ENCODE data around the gene TBC1D22A. TPM values are rescaled to one million over a fixed set of nuclear protein-coding genes. Genes with fewer than 3 reads are reported as not detected.
"Not testable (repeated sequence)": the region's sequence is repeated elsewhere in the genome, so short reads cannot be mapped to it uniquely, and the experiment has no call there.

Gene TBC1D22A
- total RNA-seq, 1 donor from 2014 or later = 87.8 TPM

GRCh38 chr22:46815559-46815895, 53.1 kb downstream of the TBC1D22A start:
- TF ChIP-seq CTCF (IDR thresholded peaks at IDR 0.05) = no peak
- Histone ChIP-seq H3K4me1 (peaks cover 3 to 24% of the 10 kb centered on the region in 2 donors), H3K27ac (peak overlapping the region; percentile 43 to 72), H3K9me3 (no peaks in the 10 kb centered on the region), H3K27me3 (no peaks in the 10 kb centered on the region), H3K4me3 (no peak overlapping the region), H3K36me3 (no peaks in the 10 kb centered on the region)
- DNase-seq (ENCODE audit: low spot score in 2 of 2) = no peak
- intact Hi-C loops (cut with DNase I) = no loop called here

- H3K4me1 ChIP-seq = peaks cover 3 to 24% of the 10 kb centered on the region in 2 donors
- no peaks in the 10 kb centered on the region for H3K9me3 ChIP-seq
- TF ChIP-seq CTCF (IDR thresholded peaks at IDR 0.05) = no peak
- peak overlapping the region; percentile 43 to 72 for H3K27ac ChIP-seq
- no peaks in the 10 kb centered on the region for H3K27me3 ChIP-seq
- H3K36me3 ChIP-seq = no peaks in the 10 kb centered on the region
- no peak for DNase-seq (ENCODE audit: low spot score in 2 of 2)
- no peak overlapping the region for H3K4me3 ChIP-seq
- intact Hi-C loops (cut with DNase I) = no loop called here
Observed at GRCh38 chr22:46815896-46816731, 53.7 kb downstream of the TBC1D22A start.

GRCh38 chr22:46817390-46817789, 54.9 kb downstream of the TBC1D22A start:
- H3K36me3 ChIP-seq; H3K27ac ChIP-seq; H3K4me3 ChIP-seq; intact Hi-C loops (cut with DNase I); H3K27me3 ChIP-seq; H3K9me3 ChIP-seq; DNase-seq (ENCODE audit: low spot score in 2 of 2): not testable (repeated sequence)
- peaks cover 3 to 24% of the 10 kb centered on the region in 2 donors for H3K4me1 ChIP-seq

- no peak overlapping the region for H3K27ac ChIP-seq
- H3K9me3 ChIP-seq = no peaks in the 10 kb centered on the region
- H3K36me3 ChIP-seq = peaks cover 0 to 9% of the 10 kb centered on the region in 2 donors
- no peaks in the 10 kb centered on the region for H3K27me3 ChIP-seq
- intact Hi-C loops (cut with DNase I) = no loop called here
- no peak overlapping the region for H3K4me3 ChIP-seq
- H3K4me1 ChIP-seq = no peaks in the 10 kb centered on the region
- no peak for DNase-seq (ENCODE audit: low spot score in 2 of 2)
- TF ChIP-seq CTCF (IDR thresholded peaks at IDR 0.05) = no peak
Observed at GRCh38 chr22:46823248-46823647, 60.8 kb downstream of the TBC1D22A start.

GRCh38 chr22:46823654-46824053, 61.2 kb downstream of the TBC1D22A start:
- DNase-seq (ENCODE audit: low spot score in 2 of 2) = peak in 1 of 2 donors; percentile 52
- Histone ChIP-seq H3K4me3 (no peak overlapping the region), H3K36me3 (peaks cover 0 to 9% of the 10 kb centered on the region in 2 donors), H3K9me3 (no peaks in the 10 kb centered on the region), H3K27me3 (no peaks in the 10 kb centered on the region), H3K27ac (no peak overlapping the region), H3K4me1 (no peaks in the 10 kb centered on the region)
- intact Hi-C loops (cut with DNase I) = no loop called here
- no peak for TF ChIP-seq CTCF (IDR thresholded peaks at IDR 0.05)

GRCh38 chr22:46824344-46824909, 62.0 kb downstream of the TBC1D22A start:
- DNase-seq (ENCODE audit: low spot score in 2 of 2) = peak in 1 of 2 donors; percentile 34
- intact Hi-C loops (cut with DNase I) = no loop called here

More at GRCh38 chr22:46824344-46824909, 62.0 kb downstream of the TBC1D22A start:
- peaks cover 0 to 9% of the 10 kb centered on the region in 2 donors for H3K36me3 ChIP-seq
- TF ChIP-seq CTCF (IDR thresholded peaks at IDR 0.05) = no peak
- no peak overlapping the region for H3K4me3 ChIP-seq
- H3K9me3 ChIP-seq = no peaks in the 10 kb centered on the region
- no peaks in the 10 kb centered on the region for H3K27me3 ChIP-seq
- peaks cover 4 to 6% of the 10 kb centered on the region in 2 donors for H3K4me1 ChIP-seq
- H3K27ac ChIP-seq = no peak overlapping the region

Measured in ascending aorta (tissue), 2 donors.